Epithelial cell of esophagus (primary cell): ENCODE data around the gene BTBD10.

Experiments used
- DNase-seq: peaks from one replicate; pipeline ENCODE4 v3.0.0; 2010; ENCODE audit warnings: low read depth
- H3K4me3 ChIP-seq: 2 replicates; pipeline ENCODE4 v1.5.1; 2011; ENCODE audit warnings: mild to moderate bottlenecking, low read length, control low read depth
- CTCF ChIP-seq: IDR thresholded peaks from 2 replicates; pipeline ENCODE4 v1.5.1; 2011; ENCODE audit warnings: low read depth, mild to moderate bottlenecking, low read length, control low read depth, inconsistent platforms; ENCODE audit not compliant: insufficient read depth; ENCODE audit errors: missing control alignments

Gene BTBD10

GRCh38 chr11:13364388-13364787 is 98.6 kb downstream of the BTBD10 start:
- DNase-seq, result peak; percentile 35
- TF ChIP-seq CTCF, result no peak
- H3K4me3 ChIP-seq, result no peak overlapping the region

DNA sequence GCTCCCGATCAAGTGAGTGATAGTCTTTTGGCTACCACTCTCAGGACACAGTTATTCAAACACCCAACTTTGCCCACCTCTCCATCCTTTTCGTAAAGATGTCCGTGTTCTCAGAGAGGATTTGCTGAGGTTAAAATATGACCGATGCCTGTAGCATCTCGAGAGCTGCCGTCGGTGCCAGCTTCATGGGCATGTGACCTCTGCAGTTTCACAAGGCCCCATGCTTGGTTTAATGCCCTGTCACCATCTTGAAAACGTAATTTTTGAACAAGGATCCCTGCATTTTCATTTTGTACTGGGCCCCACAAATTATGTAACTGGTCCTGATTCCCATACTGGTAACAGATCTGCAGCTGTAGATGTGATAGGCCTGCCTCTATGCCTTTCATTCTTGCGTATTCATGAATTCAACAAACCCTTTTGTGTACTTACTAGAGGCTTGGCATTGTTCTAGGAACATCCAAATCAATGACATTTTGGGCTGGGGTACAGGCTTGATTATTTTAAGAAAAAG is 100.4 kb downstream of the BTBD10 start:
- no peak overlapping the region for H3K4me3 ChIP-seq
- no peak for DNase-seq

DNA sequence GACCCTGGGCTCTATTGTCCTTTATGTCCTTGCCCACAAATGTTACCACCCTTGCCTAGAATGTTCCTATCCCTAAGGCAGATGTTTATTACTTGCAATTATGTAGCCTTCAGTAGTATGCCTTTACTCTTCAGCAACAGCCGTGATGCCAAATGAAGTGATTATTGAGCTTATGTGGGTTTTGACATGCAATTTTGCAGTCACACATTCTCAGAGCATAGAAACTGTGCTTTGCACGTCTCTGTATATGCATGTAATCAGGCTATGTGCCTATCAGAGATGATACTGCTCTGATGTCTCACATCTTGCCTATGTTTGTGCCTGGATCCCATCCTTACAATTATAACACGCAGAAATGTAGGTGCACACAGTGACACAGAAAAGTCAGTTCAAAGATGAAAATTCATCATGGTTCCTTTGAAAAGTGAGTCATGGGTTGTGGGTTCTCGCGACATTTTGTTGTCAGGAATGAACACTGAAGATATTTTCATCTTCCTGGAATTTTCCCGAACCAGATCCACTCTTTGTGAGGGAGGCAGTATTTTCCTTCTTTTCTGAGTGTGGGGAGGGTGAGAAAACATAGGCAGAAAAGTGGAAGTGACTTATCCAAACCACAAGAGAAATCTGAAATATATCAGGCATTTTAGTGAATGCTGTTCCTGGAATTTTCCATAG is 104.3 kb downstream of the BTBD10 start:
- no peak overlapping the region for H3K4me3 ChIP-seq
- TF ChIP-seq CTCF, result no peak
- DNase-seq, result no peak

More for the DNA sequence above, 100.4 kb downstream of the BTBD10 start:
- TF ChIP-seq CTCF, result no peak

GRCh38 chr11:13357232-13357631 is 105.8 kb downstream of the BTBD10 start:
- TF ChIP-seq CTCF, result no peak
- DNase-seq, result no peak
- no peak overlapping the region for H3K4me3 ChIP-seq

DNA sequence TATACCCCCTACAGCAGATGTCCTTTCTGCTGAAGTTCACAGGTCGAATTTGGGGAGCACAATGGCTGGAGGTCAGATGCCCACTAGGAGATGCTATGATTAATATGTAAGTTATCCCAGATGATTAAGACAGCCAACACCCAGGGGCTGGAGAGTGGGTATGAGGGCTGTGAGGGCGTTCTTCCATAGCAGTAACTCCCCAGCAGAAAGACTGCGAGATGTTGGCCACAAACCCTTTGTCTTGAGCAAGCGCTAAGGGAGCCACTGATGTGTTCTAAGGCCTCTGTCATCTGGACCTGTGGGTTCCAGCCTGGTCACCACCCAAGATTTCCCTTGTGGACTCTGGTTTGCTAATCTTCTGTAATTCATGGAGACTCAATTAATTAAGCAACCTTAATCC is 107.8 kb downstream of the BTBD10 start:
- DNase-seq, result no peak
- no peak for TF ChIP-seq CTCF
- H3K4me3 ChIP-seq, result no peak overlapping the region

DNA sequence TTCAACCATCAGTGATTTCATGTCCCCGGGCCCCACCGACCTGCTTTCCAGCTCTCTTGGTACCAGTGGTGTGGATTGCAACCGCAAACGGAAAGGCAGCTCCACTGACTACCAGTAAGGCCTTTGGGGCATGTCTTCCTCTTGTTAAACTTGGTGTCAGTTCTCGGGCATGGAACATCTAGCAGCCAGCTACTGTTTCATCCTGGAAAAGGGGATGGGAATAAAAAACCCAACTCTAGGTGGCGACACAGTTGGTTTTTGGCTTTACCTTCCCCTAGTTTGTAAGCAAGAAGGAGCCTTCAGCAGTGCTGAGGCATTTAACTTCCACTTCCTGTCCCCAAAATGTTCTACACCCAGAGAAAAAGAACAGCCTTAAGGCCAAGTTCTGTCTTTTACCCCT is 108.7 kb downstream of the BTBD10 start:
- DNase-seq, result peak; percentile 37
- no peak overlapping the region for H3K4me3 ChIP-seq
- TF ChIP-seq CTCF, result peak; percentile 41

DNA sequence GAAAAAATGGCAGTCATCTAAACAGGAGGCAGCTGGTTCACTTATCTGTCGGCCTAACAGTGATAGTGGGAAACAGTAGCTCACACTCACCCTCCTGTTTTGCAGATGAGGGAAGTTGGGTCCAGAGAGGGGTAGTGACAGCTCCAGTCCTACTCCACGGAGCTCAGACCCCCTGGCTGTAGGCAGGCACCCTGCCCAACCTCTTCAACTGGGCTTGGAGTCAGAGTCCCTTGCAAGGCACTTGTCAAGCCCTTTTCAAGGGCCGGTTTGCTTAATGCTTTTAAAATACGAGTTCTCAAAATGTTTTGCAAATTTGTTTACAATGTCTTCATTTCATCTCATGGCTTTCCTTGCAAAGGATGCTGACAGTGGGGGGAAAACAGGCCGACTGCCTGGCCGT is 110.3 kb downstream of the BTBD10 start:
- no peak for DNase-seq
- no peak overlapping the region for H3K4me3 ChIP-seq
- TF ChIP-seq CTCF, result no peak
